HCT116 (cell line): ENCODE measurements around the gene PACRG.

Experiments
- EZH2 ChIP-seq: fragments of 200-600 bp; sonication (generic); IDR thresholded peaks from 2 replicates; pipeline ENCODE4 v1.6.1; 2017; ENCODE audit warnings: antibody characterized with exemption, mixed run types
- FOSL1 ChIP-seq: IDR thresholded peaks from 2 replicates; pipeline ENCODE4 v1.6.1; 2012; ENCODE audit warnings: low read depth

- no peak for TF ChIP-seq EZH2
- TF ChIP-seq FOSL1 = peak; percentile 65; the same call in 1 of the 2 replicates
Measured at GRCh38 chr6:162964488-162965140, 236.8 kb downstream of the PACRG start.
